ENCODE results near the gene BMP7. TPM values are rescaled to one million over a fixed set of nuclear protein-coding genes. Genes with fewer than 3 reads are reported as not detected.

BMP7 gene
- total and polyA plus RNA-seq, 2 of the 8 experiments (the other 6 are each of a cell fraction or from before 2014, with no cell fraction given): 9.2 to 14.7 TPM

GRCh38 chr20:57248132-57248797 lies 18.2 kb downstream of the BMP7 start (continued):
- TF ChIP-seq KDM1A (IDR thresholded peaks at IDR 0.05; ENCODE audit: borderline replicate concordance, low read length): peak; percentile 63; the same call in 1 of the 2 replicates
- no peak for TF ChIP-seq PHF8 (conservative IDR thresholded peaks at IDR 0.05; ENCODE audit: low read depth, low read length)
- no peak for TF ChIP-seq SP4 (IDR thresholded peaks at IDR 0.05; ENCODE audit: low read length)
- TF ChIP-seq NRF1 (IDR thresholded peaks at IDR 0.05; ENCODE audit: low read depth, low read length): no peak

Data from H1 (cell line).